Ramos (cell line): ENCODE measurements around the gene NMNAT1.
"Not testable (repeated sequence)": the region's sequence is repeated elsewhere in the genome, so short reads cannot be mapped to it uniquely, and the experiment has no call there.

Experiments used
- in situ Hi-C: fragments of 300-500 bp; cut with MboI; formaldehyde crosslinking; loops from one replicate; pipeline ENCODE4 v1.14.3; 2022; ENCODE audit warnings: low sequenced_read_pairs; ENCODE audit not compliant: unreplicated experiment

Gene NMNAT1

GRCh38 chr1:10005248-10005647, 62.0 kb downstream of the NMNAT1 start:
- in situ Hi-C loops: not testable (repeated sequence)

- in situ Hi-C loops: no loop called here
Observed at GRCh38 chr1:10007169-10007568, 63.9 kb downstream of the NMNAT1 start.

- in situ Hi-C loops: loop anchor here (10.0 kb wide), 1 partner anchor 129 kb away; no protein-coding TSS in a partner anchor
Observed at GRCh38 chr1:10014016-10014415, 70.7 kb downstream of the NMNAT1 start.

GRCh38 chr1:10019561-10019960, 76.3 kb downstream of the NMNAT1 start:
- in situ Hi-C loops: loop anchor here (10.0 kb wide), 1 partner anchor 135 kb away; no protein-coding TSS in a partner anchor

GRCh38 chr1:10020086-10020485, 76.8 kb downstream of the NMNAT1 start:
- in situ Hi-C loops: no loop called here

- in situ Hi-C loops: not testable (repeated sequence)
Observed at GRCh38 chr1:10020678-10021077, 77.4 kb downstream of the NMNAT1 start.

GRCh38 chr1:10021992-10022391, 78.7 kb downstream of the NMNAT1 start:
- in situ Hi-C loops: not testable (repeated sequence)

- in situ Hi-C loops: no loop called here
Observed at GRCh38 chr1:10022656-10023055, 79.4 kb downstream of the NMNAT1 start.

GRCh38 chr1:10025354-10025753, 82.1 kb downstream of the NMNAT1 start:
- in situ Hi-C loops: no loop called here

GRCh38 chr1:10027027-10027426, 83.8 kb downstream of the NMNAT1 start:
- in situ Hi-C loops: no loop called here

GRCh38 chr1:10028956-10029500, 85.8 kb downstream of the NMNAT1 start:
- in situ Hi-C loops: not testable (repeated sequence)

GRCh38 chr1:10031461-10031860, 88.2 kb downstream of the NMNAT1 start:
- in situ Hi-C loops: loop anchor here (10.0 kb wide), 2 partner anchors 87 to 157 kb away; partner anchors contain the start of genes LZIC and NMNAT1

- in situ Hi-C loops: loop anchor here (10.0 kb wide), 2 partner anchors 88 to 158 kb away; partner anchors contain the start of genes LZIC and NMNAT1
Observed at GRCh38 chr1:10032590-10033358, 89.5 kb downstream of the NMNAT1 start, which contains the start of gene UBE4B. Gene UBE4B (plus strand): TSS chr1:10032958. CDS start chr1:10033671, 713 bp downstream.

- in situ Hi-C loops: loop anchor here (10.0 kb wide), 2 partner anchors 89 to 159 kb away; partner anchors contain the start of genes LZIC and NMNAT1
Observed at GRCh38 chr1:10033359-10033845, 90.1 kb downstream of the NMNAT1 start.
